ENCODE results near the gene PDE4B. TPM values are rescaled to one million over a fixed set of nuclear protein-coding genes. Genes with fewer than 3 reads are reported as not detected.

Gene PDE4B
- total RNA-seq, 3 donors from 2014 or later: 8.0 to 207 (median 54.4) TPM

- Histone ChIP-seq H3K36me3 (no peaks in the 10 kb centered on the region), H3K9me3 (peaks cover 0 to 4% of the 10 kb centered on the region in 2 donors), H3K27me3 (no peaks in the 10 kb centered on the region), H3K27ac (peak overlapping the region; percentile 41 to 65), H3K4me3 (peak overlapping the region in 2 of 3 donors; percentile 4 to 40), H3K4me1 (no peaks in the 10 kb centered on the region)
- TF ChIP-seq CTCF (IDR thresholded peaks at IDR 0.05): no peak
- no peak for TF ChIP-seq POLR2AphosphoS5 (IDR thresholded peaks at IDR 0.05)
- TF ChIP-seq POLR2A (IDR thresholded peaks at IDR 0.05): no peak
- intact Hi-C loops (cut with DNase I; ENCODE audit: low total_unique reads): no loop called here
- peak in 1 of 2 donors; percentile 48 for DNase-seq (ENCODE audit: low spot score in 2 of 2)
These were observed 587.9 kb downstream of the PDE4B start for GRCh38 chr1:66380452-66381212.

DNA sequence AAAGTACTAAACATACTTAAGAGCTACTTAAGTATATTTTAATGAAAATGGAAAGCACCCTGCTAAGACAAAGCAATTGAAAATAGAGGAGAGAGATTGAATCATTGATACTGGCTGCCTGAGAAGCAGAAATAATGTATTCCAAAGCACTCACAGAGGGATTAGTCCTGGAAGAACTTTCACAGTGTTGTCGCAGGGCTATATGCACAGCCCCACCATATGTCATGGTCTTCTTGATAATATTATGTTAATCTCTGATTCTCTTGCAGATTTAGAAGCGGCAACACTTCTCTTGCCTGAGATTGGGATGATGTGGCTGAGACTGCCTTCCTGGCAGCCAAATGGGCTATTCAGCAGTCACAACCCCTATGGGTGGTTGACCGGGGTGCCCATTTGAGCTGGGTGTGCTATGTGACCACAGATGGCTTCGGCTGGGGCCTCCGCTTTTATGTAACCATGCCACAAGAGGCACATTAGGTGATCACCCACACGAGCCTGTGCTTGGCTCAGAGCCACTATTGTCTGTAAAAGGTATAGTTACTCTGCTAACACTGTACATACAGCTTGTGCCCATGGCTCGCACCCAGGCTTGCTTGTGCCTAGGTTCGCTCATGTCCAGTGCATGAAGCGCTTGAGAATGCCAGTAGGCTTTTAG, 589.1 kb downstream of the PDE4B start:
- TF ChIP-seq POLR2AphosphoS5 (IDR thresholded peaks at IDR 0.05): no peak
- no peak for TF ChIP-seq CTCF (IDR thresholded peaks at IDR 0.05)
- TF ChIP-seq POLR2A (IDR thresholded peaks at IDR 0.05): no peak
- H3K36me3 ChIP-seq: no peaks in the 10 kb centered on the region
- no peaks in the 10 kb centered on the region for H3K27me3 ChIP-seq
- peaks cover 0 to 4% of the 10 kb centered on the region in 2 donors for H3K9me3 ChIP-seq
- no peak overlapping the region for H3K4me3 ChIP-seq
- intact Hi-C loops (cut with DNase I; ENCODE audit: low total_unique reads): no loop called here
- H3K4me1 ChIP-seq: no peaks in the 10 kb centered on the region
- H3K27ac ChIP-seq: no peak overlapping the region
- DNase-seq (ENCODE audit: low spot score in 2 of 2): no peak

GRCh38 chr1:66383168-66383567, 590.5 kb downstream of the PDE4B start:
- Histone ChIP-seq H3K4me1 (no peaks in the 10 kb centered on the region), H3K4me3 (no peak overlapping the region), H3K9me3 (peaks cover 0 to 4% of the 10 kb centered on the region in 2 donors), H3K27me3 (no peaks in the 10 kb centered on the region), H3K27ac (no peak overlapping the region), H3K36me3 (no peaks in the 10 kb centered on the region)
- intact Hi-C loops (cut with DNase I; ENCODE audit: low total_unique reads): no loop called here
- TF ChIP-seq POLR2A (IDR thresholded peaks at IDR 0.05) (no peak), POLR2AphosphoS5 (IDR thresholded peaks at IDR 0.05) (no peak), CTCF (IDR thresholded peaks at IDR 0.05) (no peak)
- DNase-seq (ENCODE audit: low spot score in 2 of 2): no peak

GRCh38 chr1:66383611-66384010, 590.9 kb downstream of the PDE4B start:
- TF ChIP-seq POLR2A (IDR thresholded peaks at IDR 0.05): no peak
- TF ChIP-seq CTCF (IDR thresholded peaks at IDR 0.05): no peak
- TF ChIP-seq POLR2AphosphoS5 (IDR thresholded peaks at IDR 0.05): no peak
- H3K27ac ChIP-seq: no peak overlapping the region
- peaks cover 0 to 4% of the 10 kb centered on the region in 2 donors for H3K9me3 ChIP-seq
- no peaks in the 10 kb centered on the region for H3K4me1 ChIP-seq
- H3K36me3 ChIP-seq: no peaks in the 10 kb centered on the region
- intact Hi-C loops (cut with DNase I; ENCODE audit: low total_unique reads): no loop called here
- H3K4me3 ChIP-seq: no peak overlapping the region
- H3K27me3 ChIP-seq: no peaks in the 10 kb centered on the region
- no peak for DNase-seq (ENCODE audit: low spot score in 2 of 2)

- DNase-seq (ENCODE audit: low spot score in 2 of 2): no peak
- H3K4me3 ChIP-seq: no peak overlapping the region
- no peaks in the 10 kb centered on the region for H3K4me1 ChIP-seq
- no peaks in the 10 kb centered on the region for H3K36me3 ChIP-seq
- H3K9me3 ChIP-seq: peaks cover 0 to 4% of the 10 kb centered on the region in 2 donors
- H3K27me3 ChIP-seq: no peaks in the 10 kb centered on the region
- intact Hi-C loops (cut with DNase I; ENCODE audit: low total_unique reads): no loop called here
- TF ChIP-seq CTCF (IDR thresholded peaks at IDR 0.05) (no peak), POLR2A (IDR thresholded peaks at IDR 0.05) (no peak), POLR2AphosphoS5 (IDR thresholded peaks at IDR 0.05) (no peak)
- H3K27ac ChIP-seq: no peak overlapping the region
These were observed 591.7 kb downstream of the PDE4B start for GRCh38 chr1:66384258-66384921.
